Right lobe of liver (tissue), 6 donors: ENCODE results near the gene CNOT4. TPM values are rescaled to one million over a fixed set of nuclear protein-coding genes. Genes with fewer than 3 reads are reported as not detected.

Source experiments
- ATAC-seq, 4 donors: fragments of 200-7000 bp; cut with Tn5 transposase; one replicate each; pipeline ENCODE4 v1.9.1; 2020; ENCODE audit warnings: mild to moderate bottlenecking in 4 of 4, moderate library complexity in 4 of 4
- DNase-seq, 3 donors: peaks; one replicate each; pipeline ENCODE4 v3.0.0-alpha.2; 2020
- H3K27ac ChIP-seq, 3 donors: fragments of 200-600 bp; one replicate each; pipeline ENCODE4 v1.8.0; 2022
- H3K27me3 ChIP-seq, 2 donors: fragments of 200-600 bp; one replicate each; pipeline ENCODE4 v1.8.0; 2022
- H3K36me3 ChIP-seq, 4 donors: fragments of 200-600 bp; sonication (generic) in 1 of 4; one replicate each; pipeline versions ENCODE4 v1.5.1 to v1.8.0; 2017 to 2022; ENCODE audit warnings: control low read depth in 1 of 4
- H3K4me1 ChIP-seq, 4 donors: fragments of 200-600 bp; sonication (generic) in 1 of 4; one replicate each; pipeline versions ENCODE4 v1.5.1 to v1.8.0; 2017 to 2022; ENCODE audit warnings: control low read depth in 1 of 4
- H3K4me3 ChIP-seq, 3 donors: fragments of 200-600 bp; one replicate each; pipeline ENCODE4 v1.8.0; 2022
- H3K9me3 ChIP-seq, 4 donors: fragments of 200-600 bp; sonication (generic) in 1 of 4; one replicate each; pipeline versions ENCODE4 v1.5.1 to v1.8.0; 2017 to 2022; ENCODE audit warnings: control low read depth in 1 of 4
- CTCF ChIP-seq, 4 donors: fragments of 200-600 bp in 3 of 4; fragments of 450-650 bp in 1 of 4; IDR thresholded peaks; one replicate each; pipeline versions ENCODE4 v1.5.1 to v1.8.0; 2016 to 2022; ENCODE audit warnings: antibody characterized with exemption in 4 of 4, mild to moderate bottlenecking in 2 of 4
- POLR2A ChIP-seq: fragments of 450-650 bp; IDR thresholded peaks from one replicate; pipeline ENCODE4 v1.6.1; 2017; ENCODE audit warnings: antibody characterized with exemption, mild to moderate bottlenecking
- WGBS: methylation state at CpG from one replicate; pipeline ENCODE4 v1.1.6; 2018; ENCODE audit warnings: low coverage, low lambda C conversion rate; ENCODE audit not compliant: insufficient coverage; ENCODE audit errors: missing lambda C conversion rate; 5-methylcytosine and 5-hydroxymethylcytosine counted together
- intact Hi-C, 2 donors: fragments of 100-400 bp; cut with DNase I; formaldehyde crosslinking; loops; one replicate each; pipeline versions ENCODE4 v1.11.2 to v1.14.1; 2022
- total RNA-seq, 6 experiments: library from RNA; depleted of rRNA in 2 of 6; stranded (reverse); fragments of >200 nt in 2 of 6; fragmentation: NEBNext Ultra II Directional in 3 of 6; extraction: Animal tissue kit (Norgen Biotek cat#: 25700) in 3 of 6; gene quantifications; one replicate each; pipeline versions ENCODE4 v1.1.0 to v1.2.4, GENCODE V29; 2016 to 2023
- donor health status: DM: no; HTN: yes; CAD: no.
- donor health status: DM: no; HTN: no; CAD: no.
- donor health status: DM: no; HTN: no; CAD: no.
- donor health status: DM: no; HTN: yes; CAD: no.
- donor health status: DM: no; HTN: yes; CAD: no.

Gene CNOT4
- total RNA-seq, 6 experiments from 2014 or later: 9.1 to 14.1 (median 11.0) TPM

DNA sequence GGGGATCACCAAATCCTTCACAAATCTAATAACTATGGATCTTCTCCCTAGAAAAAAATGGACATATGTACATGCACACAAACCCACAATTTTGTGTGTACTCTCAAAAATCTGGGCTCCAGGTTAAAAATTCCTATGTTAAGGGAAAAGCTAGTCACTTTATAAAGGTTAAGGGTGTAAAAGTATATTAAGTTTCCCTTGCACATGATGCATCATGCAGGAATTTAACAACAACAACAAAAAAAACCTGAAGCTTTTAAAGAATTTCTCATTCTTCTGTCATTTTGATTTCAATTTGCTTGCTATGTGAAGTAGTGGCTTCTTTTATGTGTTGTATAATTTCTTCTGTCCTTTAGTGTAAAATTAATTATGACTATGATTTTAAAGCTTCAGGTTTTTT is 123.7 kb downstream of the CNOT4 start:
- intact Hi-C loops: no loop called here
- no peak overlapping the region for H3K27ac ChIP-seq
- TF ChIP-seq CTCF (IDR thresholded peaks at IDR 0.05) (no peak), POLR2A (no peak)
- no peak for DNase-seq
- H3K36me3 ChIP-seq: no peaks in the 10 kb centered on the region
- H3K9me3 ChIP-seq: no peaks in the 10 kb centered on the region
- no peak overlapping the region for H3K4me3 ChIP-seq
- ATAC-seq: no peak
- peaks cover 0 to 6% (median 0%) of the 10 kb centered on the region in 4 donors for H3K4me1 ChIP-seq
- H3K27me3 ChIP-seq: no peaks in the 10 kb centered on the region

DNA sequence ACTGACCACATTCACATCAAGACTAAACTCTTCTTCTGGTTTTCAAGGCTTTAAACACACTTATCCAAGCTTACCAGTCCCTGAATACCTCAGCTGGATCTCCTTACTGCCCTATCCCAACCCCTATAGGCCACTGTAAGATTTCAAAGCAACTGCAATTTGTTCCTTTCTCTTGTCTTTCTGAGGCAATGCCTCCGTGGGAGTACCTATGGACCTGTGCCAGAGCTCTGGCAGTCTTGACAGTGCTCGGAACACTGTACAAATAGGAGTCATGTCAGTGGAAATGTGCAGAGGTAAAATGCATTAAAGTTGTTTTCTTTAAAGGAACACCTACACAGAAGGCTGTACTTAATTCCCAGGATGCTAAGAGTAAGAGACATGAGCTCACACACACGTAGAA is 124.7 kb downstream of the CNOT4 start:
- Histone ChIP-seq H3K4me1 (peaks cover 0 to 6% (median 0%) of the 10 kb centered on the region in 4 donors), H3K36me3 (no peaks in the 10 kb centered on the region), H3K4me3 (no peak overlapping the region), H3K9me3 (no peaks in the 10 kb centered on the region), H3K27me3 (no peaks in the 10 kb centered on the region), H3K27ac (no peak overlapping the region)
- no peak for TF ChIP-seq POLR2A
- no peak for TF ChIP-seq CTCF (IDR thresholded peaks at IDR 0.05)
- intact Hi-C loops: no loop called here
- DNase-seq: peak in 1 of 3 donors; percentile 29
- WGBS: 46% methylated on average over 3 of the region's 3 CpGs
- ATAC-seq: peak in 3 of 4 donors; percentile 47 to 76 (median 52)

- TF ChIP-seq POLR2A (no peak), CTCF (IDR thresholded peaks at IDR 0.05) (no peak)
- Histone ChIP-seq H3K4me1 (peaks cover 0 to 6% (median 0%) of the 10 kb centered on the region in 4 donors), H3K27me3 (no peaks in the 10 kb centered on the region), H3K36me3 (no peaks in the 10 kb centered on the region), H3K9me3 (no peaks in the 10 kb centered on the region), H3K27ac (no peak overlapping the region), H3K4me3 (no peak overlapping the region)
- 95% methylated on average over 2 of the region's 2 CpGs for WGBS
- no peak for DNase-seq
- intact Hi-C loops: no loop called here
- no peak for ATAC-seq
These were observed 126.3 kb downstream of the CNOT4 start for GRCh38 chr7:135383525-135384175.

DNA sequence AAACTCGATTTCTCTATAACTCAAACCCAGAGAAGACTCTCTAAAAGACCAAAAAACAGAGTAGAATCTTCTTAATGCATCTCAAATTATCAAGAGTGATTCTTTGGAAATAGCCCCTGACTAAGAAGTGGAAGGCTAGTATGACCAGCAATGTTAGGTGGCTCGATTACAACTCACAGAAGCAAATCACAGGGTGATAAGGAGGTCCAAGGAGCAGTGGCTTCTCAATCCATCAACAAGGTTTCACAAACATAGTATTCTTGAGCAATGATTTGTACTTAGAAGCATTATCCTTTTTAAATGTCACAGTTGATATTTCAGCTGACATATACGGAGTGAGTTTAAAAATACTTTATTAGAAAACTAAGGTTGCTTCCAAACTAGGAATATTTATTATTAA is 127.7 kb downstream of the CNOT4 start:
- TF ChIP-seq POLR2A: no peak
- no peak for TF ChIP-seq CTCF (IDR thresholded peaks at IDR 0.05)
- intact Hi-C loops: no loop called here
- WGBS: 71% methylated on average over 3 of the region's 3 CpGs
- Histone ChIP-seq H3K4me1 (peaks cover 0 to 6% (median 0%) of the 10 kb centered on the region in 4 donors), H3K27ac (no peak overlapping the region), H3K9me3 (no peaks in the 10 kb centered on the region), H3K4me3 (no peak overlapping the region), H3K36me3 (no peaks in the 10 kb centered on the region), H3K27me3 (no peaks in the 10 kb centered on the region)
- DNase-seq (no peak), ATAC-seq (no peak)
